GM12878 (cell line): ENCODE data around the gene FAM118B. TPM values are rescaled to one million over a fixed set of nuclear protein-coding genes. Genes with fewer than 3 reads are reported as not detected.

Experiments used
- ATAC-seq: fragments of 200-7000 bp; cut with Tn5 transposase; 3 replicates; pipeline ENCODE4 v1.9.1; 2020; ENCODE audit warnings: mild to moderate bottlenecking, moderate library complexity
- BruUV-seq: library from RNA; stranded (reverse); fragments of 400-500 nt; replicated peaks from 2 replicates; lab custom pipeline; 2021; lab: Mats Ljungman, UMichigan
- CTCF ChIA-PET: fragments of 300-600 bp; sonication (Branson Sonifier 250); formaldehyde crosslinking; extraction: SDS; loops from one replicate; lab custom pipeline; 2021; ENCODE audit warnings: inconsistent platforms; lab: Yijun Ruan, JAX
- POLR2A ChIA-PET: fragments of 350-600 bp; formaldehyde crosslinking; extraction: SDS; loops from one replicate; lab custom pipeline; 2021; ENCODE audit warnings: inconsistent platforms; lab: Charles Lee
- RAD21 ChIA-PET: fragments of 300-600 bp; sonication (Branson Sonifier 250); formaldehyde crosslinking; loops from one replicate; lab custom pipeline; 2023; ENCODE audit warnings: antibody characterized with exemption; ENCODE audit not compliant: unreplicated experiment; lab: Charles Lee
- SMC1A ChIA-PET: fragments of 300-600 bp; sonication (Branson Sonifier 250); formaldehyde crosslinking; loops from one replicate; lab custom pipeline; 2023; ENCODE audit not compliant: unreplicated experiment, uncharacterized antibody; lab: Charles Lee
- DNase-seq: peaks from one replicate; pipeline ENCODE4 v3.0.0-alpha.2; 2011; ENCODE audit warnings: low read depth, low spot score
- FAIRE-seq: peaks from 3 replicates; lab custom pipeline; 2011; peaks lifted over from hg19 to GRCh38; lab: Jason Lieb, UNC
- H2AFZ ChIP-seq: 2 replicates; pipeline ENCODE4 v1.6.0; 2011; ENCODE audit warnings: low read depth, low read length, control low read depth; ENCODE audit not compliant: control insufficient read depth
- H3K27ac ChIP-seq: 2 replicates; pipeline ENCODE4 v1.5.1; 2011; ENCODE audit warnings: control low read depth; ENCODE audit not compliant: control insufficient read depth, insufficient read depth
- H3K27me3 ChIP-seq, 2 experiments: replicated peaks in 1 of 2; 2 replicates each; pipeline versions ENCODE4 v1.6.0 to v1.6.1; 2011; ENCODE audit warnings: low read length in 1 of 2; ENCODE audit not compliant: control insufficient read depth in 2 of 2, insufficient read depth in 2 of 2
- H3K36me3 ChIP-seq, 2 experiments: 2 replicates each; pipeline ENCODE4 v1.5.1; 2011; ENCODE audit warnings: low read length in 1 of 2; ENCODE audit not compliant: control insufficient read depth in 2 of 2, insufficient read depth in 2 of 2
- H3K4me1 ChIP-seq: 2 replicates; pipeline ENCODE4 v1.6.1; 2011; ENCODE audit warnings: mild to moderate bottlenecking, low read length, moderate library complexity, mixed read lengths; ENCODE audit not compliant: control insufficient read depth, insufficient read depth
- H3K4me2 ChIP-seq: 2 replicates; pipeline ENCODE4 v1.6.0; 2011; ENCODE audit warnings: control low read depth; ENCODE audit not compliant: control insufficient read depth, insufficient read depth
- H3K4me3 ChIP-seq: fragments of 200-600 bp; sonication (generic); 2 replicates; pipeline ENCODE4 v1.5.1; 2016
- H3K79me2 ChIP-seq: 2 replicates; pipeline ENCODE4 v1.6.0; 2011; ENCODE audit warnings: low read length; ENCODE audit not compliant: control insufficient read depth, insufficient read depth
- H3K9ac ChIP-seq: 2 replicates; pipeline ENCODE4 v1.8.0; 2011; ENCODE audit warnings: low read length, control low read depth, mixed read lengths; ENCODE audit not compliant: control insufficient read depth, insufficient read depth
- H3K9me3 ChIP-seq: replicated peaks from 3 replicates; pipeline ENCODE4 v1.5.1; 2011; ENCODE audit warnings: mild to moderate bottlenecking, low read length; ENCODE audit not compliant: control insufficient read depth, insufficient read depth
- H4K20me1 ChIP-seq: 2 replicates; pipeline ENCODE4 v1.6.0; 2011; ENCODE audit not compliant: control insufficient read depth, insufficient read depth
- ESRRA ChIP-seq: IDR thresholded peaks from 2 replicates; pipeline ENCODE4 v1.6.1; 2012; ENCODE audit warnings: mild to moderate bottlenecking, low read length, improper control_type of control experiment
- FOS ChIP-seq: IDR thresholded peaks from 3 replicates; pipeline ENCODE4 v1.6.1; 2011; ENCODE audit warnings: borderline replicate concordance; ENCODE audit not compliant: insufficient read length; ENCODE audit errors: extremely low read depth
- HDAC6 ChIP-seq: fragments of 200-600 bp; sonication (generic); IDR thresholded peaks from one replicate; pipeline ENCODE4 v1.8.0; 2017; ENCODE audit warnings: antibody characterized with exemption; ENCODE audit not compliant: unreplicated experiment
- IKZF1 ChIP-seq: fragments of 450-650 bp; conservative IDR thresholded peaks from 2 replicates; pipeline ENCODE4 v1.6.1; 2017; ENCODE audit warnings: antibody characterized with exemption, mild to moderate bottlenecking
- KLF5 ChIP-seq: fragments of 450-650 bp; IDR thresholded peaks from 2 replicates; pipeline ENCODE4 v1.6.1; 2014; ENCODE audit warnings: mild to moderate bottlenecking; ENCODE audit not compliant: partially characterized antibody
- MTA3 ChIP-seq: IDR thresholded peaks from 2 replicates; pipeline ENCODE4 v1.6.1; 2012; ENCODE audit warnings: low read length, inconsistent platforms, borderline replicate concordance
- MXI1 ChIP-seq: fragments of 150-350 bp; IDR thresholded peaks from 2 replicates; pipeline ENCODE4 v1.6.1; 2011; ENCODE audit warnings: low read depth, mild to moderate bottlenecking, inconsistent platforms, low read length, improper control_type of control experiment
- RAD51 ChIP-seq: fragments of 450-650 bp; IDR thresholded peaks from 2 replicates; pipeline ENCODE4 v1.6.1; 2016; ENCODE audit warnings: moderate library complexity, mild to moderate bottlenecking, inconsistent platforms
- RUNX3 ChIP-seq: IDR thresholded peaks from 2 replicates; pipeline ENCODE4 v1.6.1; 2012; ENCODE audit warnings: low read length, inconsistent platforms
- SIN3A ChIP-seq: IDR thresholded peaks from 2 replicates; pipeline ENCODE4 v1.6.1; 2012; ENCODE audit warnings: low read depth, low read length, improper control_type of control experiment
- SMC3 ChIP-seq: IDR thresholded peaks from 2 replicates; pipeline ENCODE4 v1.6.1; 2011; ENCODE audit warnings: low read length, improper control_type of control experiment, borderline replicate concordance
- SREBF1 ChIP-seq: IDR thresholded peaks from 2 replicates; pipeline ENCODE4 v1.6.1; 2012; ENCODE audit warnings: mild to moderate bottlenecking, low read length
- SUPT20H ChIP-seq: IDR thresholded peaks from 2 replicates; pipeline ENCODE4 v1.6.1; 2011; ENCODE audit warnings: low read depth, mild to moderate bottlenecking, low read length, moderate library complexity, borderline replicate concordance; ENCODE audit not compliant: control insufficient read depth
- WRNIP1 ChIP-seq: IDR thresholded peaks from 2 replicates; pipeline ENCODE4 v1.6.1; 2011; ENCODE audit warnings: low read depth, low read length, improper control_type of control experiment, borderline replicate concordance
- ZNF274 ChIP-seq: IDR thresholded peaks from one replicate; pipeline ENCODE4 v1.8.0; 2011; ENCODE audit not compliant: insufficient read length, insufficient read depth
- WGBS: methylation state at CpG from one replicate; pipeline ENCODE4 v1.1.6; 2016; ENCODE audit warnings: low lambda C conversion rate; ENCODE audit not compliant: insufficient replicate concordance, insufficient coverage; ENCODE audit errors: missing lambda C conversion rate; 5-methylcytosine and 5-hydroxymethylcytosine counted together
- in situ Hi-C: fragments of 300-500 bp; cut with MboI; formaldehyde crosslinking; loops from 9 replicates; pipeline ENCODE4 v1.14.3; 2018; ENCODE audit warnings: mixed read lengths
- intact Hi-C: fragments of 100-400 bp; cut with micrococcal nuclease; formaldehyde crosslinking; loops from one replicate; pipeline ENCODE4 v1.14.2; 2022; ENCODE audit not compliant: unreplicated experiment
- polyA plus RNA-seq, 11 experiments: library from polyadenylated mRNA; depleted of rRNA in 4 of 11; unstranded in 6 of 11; stranded (reverse) in 5 of 11; fragments of >200 nt; fragmentation: Nextera tagmentation in 4 of 11; fragmentation: Illumina TruSeq in 1 of 11; extraction: Ambion mirVana in 4 of 11; extraction: Trizol in 1 of 11; gene quantifications; 1 replicate in 1 of 11; 2 replicates in 10 of 11; pipeline versions ENCODE4 v1.2.1 to v1.2.3, GENCODE V29; 2011 to 2016; ENCODE audit warnings: inconsistent platforms in 2 of 11, missing spikeins in 2 of 11, low read depth in 1 of 11
- total RNA-seq, 4 experiments: library from RNA; depleted of rRNA in 3 of 4; stranded (reverse); fragments of >200 nt in 3 of 4; fragmentation: Illumina TruSeq in 1 of 4; extraction: Trizol in 1 of 4; gene quantifications; 2 replicates each; pipeline versions ENCODE4 v1.2.1 to v1.2.3, GENCODE V29; 2013 to 2021
- TF ChIP-seq, protein P1 (sequence below): IDR thresholded peaks from 2 replicates; pipeline ENCODE4 v1.6.1; 2011; ENCODE audit warnings: mild to moderate bottlenecking, low read depth, low read length, moderate library complexity; ENCODE audit not compliant: insufficient replicate concordance
- TF ChIP-seq, protein P2 (sequence below): IDR thresholded peaks from 2 replicates; pipeline ENCODE4 v1.6.1; 2012; ENCODE audit warnings: mild to moderate bottlenecking, low read depth, low read length
- TF ChIP-seq, protein P3 (sequence below), 3 experiments: IDR thresholded peaks in 2 of 3; conservative IDR thresholded peaks in 1 of 3; 2 replicates each; pipeline ENCODE4 v1.5.1; 2011; ENCODE audit warnings: low read depth in 3 of 3, low read length in 3 of 3, mild to moderate bottlenecking in 3 of 3, control low read depth in 2 of 3, moderate library complexity in 2 of 3, inconsistent platforms in 1 of 3, mixed read lengths in 1 of 3; ENCODE audit not compliant: control insufficient read depth in 2 of 3, insufficient read depth in 1 of 3; ENCODE audit errors: extremely low read depth in 1 of 3

The FAM118B gene
- total and polyA plus RNA-seq, 10 of the 15 experiments (the other 5 are each of a cell fraction or from before 2014, with no cell fraction given): 12.8 to 29.7 (median 16.5) TPM

DNA sequence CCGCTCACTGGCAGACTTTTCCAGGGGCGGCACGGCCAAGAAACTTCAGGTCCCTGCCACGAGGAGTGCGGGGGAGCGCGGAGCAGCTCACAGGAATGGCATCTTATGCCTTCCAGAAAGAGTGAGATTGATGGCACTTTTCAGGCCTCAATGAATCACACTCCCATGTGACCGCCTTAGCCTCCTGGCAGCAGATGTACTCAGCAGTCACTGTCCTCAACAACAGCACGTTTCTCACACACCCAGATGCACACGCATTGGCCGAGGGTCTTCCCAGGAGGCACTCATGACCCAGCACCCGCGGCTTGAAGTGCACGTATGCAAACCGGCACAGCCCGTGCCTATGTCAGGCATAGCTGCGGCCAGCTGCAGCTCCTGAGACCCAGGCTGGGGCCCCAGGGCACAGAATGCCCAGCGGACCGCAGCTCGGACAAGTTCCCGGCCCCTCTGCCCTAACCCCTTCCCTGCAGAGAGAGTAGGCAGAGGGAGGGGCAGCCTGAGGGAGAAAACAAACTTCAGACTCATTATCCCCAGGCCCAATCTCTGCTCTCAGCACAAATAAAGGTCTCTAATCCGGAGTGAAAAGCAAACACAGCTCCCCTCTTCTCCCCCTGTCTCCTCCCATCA, 48.4 kb upstream of the FAM118B start:
- no peaks in the 10 kb centered on the region for H3K27me3 ChIP-seq
- no peak for DNase-seq
- RAD21 ChIA-PET: no interaction called here
- no peak for FAIRE-seq
- SMC1A ChIA-PET: interaction anchor here (0.6 kb wide), 1 partner anchor 20 kb away, joined by 3 read pairs; no protein-coding TSS in a partner anchor
- no peak overlapping the region for H3K4me3 ChIP-seq
- WGBS: 34% methylated on average over 22 of the region's 22 CpGs
- no peak for ATAC-seq
- H3K27ac ChIP-seq: no peak overlapping the region
- H3K79me2 ChIP-seq: no peaks in the 10 kb centered on the region
- CTCF ChIA-PET: no interaction called here
- H4K20me1 ChIP-seq: no peaks in the 10 kb centered on the region
- POLR2A ChIA-PET: no interaction called here
- in situ Hi-C loops (no loop called here), intact Hi-C loops (no loop called here)
- BruUV-seq: no TSS peak
- no peaks in the 10 kb centered on the region for H3K4me1 ChIP-seq
- H3K4me2 ChIP-seq: no peak overlapping the region
- no peaks in the 10 kb centered on the region for H3K9me3 ChIP-seq
- no peaks in the 10 kb centered on the region for H3K36me3 ChIP-seq
- no peak overlapping the region for H2AFZ ChIP-seq
- H3K9ac ChIP-seq: no peak overlapping the region
- TF ChIP-seq FOS: no peak
- no peak for TF ChIP-seq IKZF1
- TF ChIP-seq WRNIP1: no peak
- no peak for TF ChIP-seq HDAC6
- TF ChIP-seq SUPT20H: no peak
- no peak for TF ChIP-seq ZNF274
- no peak for TF ChIP-seq SIN3A
- no peak for TF ChIP-seq RUNX3
- no peak for TF ChIP-seq MTA3
- TF ChIP-seq, protein P1, sequence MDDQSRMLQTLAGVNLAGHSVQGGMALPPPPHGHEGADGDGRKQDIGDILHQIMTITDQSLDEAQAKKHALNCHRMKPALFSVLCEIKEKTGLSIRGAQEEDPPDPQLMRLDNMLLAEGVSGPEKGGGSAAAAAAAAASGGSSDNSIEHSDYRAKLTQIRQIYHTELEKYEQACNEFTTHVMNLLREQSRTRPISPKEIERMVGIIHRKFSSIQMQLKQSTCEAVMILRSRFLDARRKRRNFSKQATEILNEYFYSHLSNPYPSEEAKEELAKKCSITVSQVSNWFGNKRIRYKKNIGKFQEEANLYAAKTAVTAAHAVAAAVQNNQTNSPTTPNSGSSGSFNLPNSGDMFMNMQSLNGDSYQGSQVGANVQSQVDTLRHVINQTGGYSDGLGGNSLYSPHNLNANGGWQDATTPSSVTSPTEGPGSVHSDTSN: no peak
- TF ChIP-seq, protein P2, sequence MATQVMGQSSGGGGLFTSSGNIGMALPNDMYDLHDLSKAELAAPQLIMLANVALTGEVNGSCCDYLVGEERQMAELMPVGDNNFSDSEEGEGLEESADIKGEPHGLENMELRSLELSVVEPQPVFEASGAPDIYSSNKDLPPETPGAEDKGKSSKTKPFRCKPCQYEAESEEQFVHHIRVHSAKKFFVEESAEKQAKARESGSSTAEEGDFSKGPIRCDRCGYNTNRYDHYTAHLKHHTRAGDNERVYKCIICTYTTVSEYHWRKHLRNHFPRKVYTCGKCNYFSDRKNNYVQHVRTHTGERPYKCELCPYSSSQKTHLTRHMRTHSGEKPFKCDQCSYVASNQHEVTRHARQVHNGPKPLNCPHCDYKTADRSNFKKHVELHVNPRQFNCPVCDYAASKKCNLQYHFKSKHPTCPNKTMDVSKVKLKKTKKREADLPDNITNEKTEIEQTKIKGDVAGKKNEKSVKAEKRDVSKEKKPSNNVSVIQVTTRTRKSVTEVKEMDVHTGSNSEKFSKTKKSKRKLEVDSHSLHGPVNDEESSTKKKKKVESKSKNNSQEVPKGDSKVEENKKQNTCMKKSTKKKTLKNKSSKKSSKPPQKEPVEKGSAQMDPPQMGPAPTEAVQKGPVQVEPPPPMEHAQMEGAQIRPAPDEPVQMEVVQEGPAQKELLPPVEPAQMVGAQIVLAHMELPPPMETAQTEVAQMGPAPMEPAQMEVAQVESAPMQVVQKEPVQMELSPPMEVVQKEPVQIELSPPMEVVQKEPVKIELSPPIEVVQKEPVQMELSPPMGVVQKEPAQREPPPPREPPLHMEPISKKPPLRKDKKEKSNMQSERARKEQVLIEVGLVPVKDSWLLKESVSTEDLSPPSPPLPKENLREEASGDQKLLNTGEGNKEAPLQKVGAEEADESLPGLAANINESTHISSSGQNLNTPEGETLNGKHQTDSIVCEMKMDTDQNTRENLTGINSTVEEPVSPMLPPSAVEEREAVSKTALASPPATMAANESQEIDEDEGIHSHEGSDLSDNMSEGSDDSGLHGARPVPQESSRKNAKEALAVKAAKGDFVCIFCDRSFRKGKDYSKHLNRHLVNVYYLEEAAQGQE: no peak
- TF ChIP-seq, protein P3, sequence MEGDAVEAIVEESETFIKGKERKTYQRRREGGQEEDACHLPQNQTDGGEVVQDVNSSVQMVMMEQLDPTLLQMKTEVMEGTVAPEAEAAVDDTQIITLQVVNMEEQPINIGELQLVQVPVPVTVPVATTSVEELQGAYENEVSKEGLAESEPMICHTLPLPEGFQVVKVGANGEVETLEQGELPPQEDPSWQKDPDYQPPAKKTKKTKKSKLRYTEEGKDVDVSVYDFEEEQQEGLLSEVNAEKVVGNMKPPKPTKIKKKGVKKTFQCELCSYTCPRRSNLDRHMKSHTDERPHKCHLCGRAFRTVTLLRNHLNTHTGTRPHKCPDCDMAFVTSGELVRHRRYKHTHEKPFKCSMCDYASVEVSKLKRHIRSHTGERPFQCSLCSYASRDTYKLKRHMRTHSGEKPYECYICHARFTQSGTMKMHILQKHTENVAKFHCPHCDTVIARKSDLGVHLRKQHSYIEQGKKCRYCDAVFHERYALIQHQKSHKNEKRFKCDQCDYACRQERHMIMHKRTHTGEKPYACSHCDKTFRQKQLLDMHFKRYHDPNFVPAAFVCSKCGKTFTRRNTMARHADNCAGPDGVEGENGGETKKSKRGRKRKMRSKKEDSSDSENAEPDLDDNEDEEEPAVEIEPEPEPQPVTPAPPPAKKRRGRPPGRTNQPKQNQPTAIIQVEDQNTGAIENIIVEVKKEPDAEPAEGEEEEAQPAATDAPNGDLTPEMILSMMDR (IDR thresholded peaks at IDR 0.05 in 2 of 3, conservative IDR thresholded peaks at IDR 0.05 in 1 of 3; ENCODE audit: control insufficient read depth in 2 of 3, extremely low read depth in 1 of 3, insufficient read depth in 1 of 3, low read depth in 3 of 3, low read length in 3 of 3): no peak
- TF ChIP-seq MXI1: no peak
- no peak for TF ChIP-seq RAD51
- no peak for TF ChIP-seq ESRRA
- no peak for TF ChIP-seq SMC3
- no peak for TF ChIP-seq SREBF1
- TF ChIP-seq KLF5: no peak
